Head of caudate nucleus (tissue), 42 donors: ENCODE results near the gene RASEF.

Experiments used
- DNase-seq, 42 donors: peaks; one replicate each; pipeline versions ENCODE4 v3.0.0 to v3.0.0-alpha.2; 2020 to 2021; ENCODE audit warnings: mixed read lengths in 7 of 42
- intact Hi-C: fragments of 100-400 bp; cut with DNase I; formaldehyde crosslinking; loops from one replicate; pipeline ENCODE4 v1.15.0; 2022

Gene RASEF

GRCh38 chr9:83060556-83060955, 2.4 kb downstream of the RASEF start:
- no peak for DNase-seq
- intact Hi-C loops, result no loop called here

DNA sequence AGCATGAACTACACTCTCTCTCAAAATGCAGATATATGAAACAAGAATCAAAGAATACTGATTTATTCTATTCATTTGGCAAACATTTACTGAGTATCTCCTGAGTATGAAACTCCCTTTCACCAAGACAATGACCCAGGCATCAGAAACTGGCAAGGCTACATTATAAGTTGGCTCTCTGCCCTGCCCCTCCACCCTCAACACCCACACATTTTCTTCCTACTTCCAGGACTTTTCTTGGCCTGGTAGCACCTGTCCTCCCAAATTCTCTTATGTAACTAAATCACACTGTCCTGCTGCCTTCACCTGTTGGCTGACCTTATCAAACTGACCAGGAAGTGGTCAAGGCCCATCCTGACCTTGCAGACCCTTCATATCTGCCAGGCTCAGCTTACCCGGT, 3.5 kb downstream of the RASEF start:
- no peak for DNase-seq
- intact Hi-C loops, result no loop called here

- DNase-seq, result no peak
- intact Hi-C loops, result no loop called here
These were observed 6.0 kb downstream of the RASEF start for GRCh38 chr9:83056911-83057310.

DNA sequence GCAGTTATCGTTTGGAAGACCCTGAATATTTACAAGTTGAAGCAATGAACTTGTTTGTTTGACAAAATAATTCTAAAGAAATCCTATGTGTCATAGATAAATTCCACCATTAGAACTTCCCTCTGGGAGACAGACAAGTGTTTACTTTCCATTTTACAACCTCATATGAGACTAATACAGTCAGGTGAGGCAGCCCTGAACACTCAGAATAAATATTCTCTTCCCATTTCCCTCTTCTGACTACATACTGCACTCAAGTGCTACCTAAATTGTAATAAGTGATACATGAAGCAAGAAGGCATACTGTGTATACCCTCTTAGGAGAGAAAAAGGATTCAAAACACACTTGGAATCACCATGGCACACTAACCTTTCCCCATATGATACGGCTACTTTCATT, 6.8 kb downstream of the RASEF start:
- intact Hi-C loops, result no loop called here
- no peak for DNase-seq

- DNase-seq, result peak in 1 of 42 donors; percentile 17
- intact Hi-C loops, result no loop called here
These were observed 14.8 kb downstream of the RASEF start for GRCh38 chr9:83047839-83048775.

DNA sequence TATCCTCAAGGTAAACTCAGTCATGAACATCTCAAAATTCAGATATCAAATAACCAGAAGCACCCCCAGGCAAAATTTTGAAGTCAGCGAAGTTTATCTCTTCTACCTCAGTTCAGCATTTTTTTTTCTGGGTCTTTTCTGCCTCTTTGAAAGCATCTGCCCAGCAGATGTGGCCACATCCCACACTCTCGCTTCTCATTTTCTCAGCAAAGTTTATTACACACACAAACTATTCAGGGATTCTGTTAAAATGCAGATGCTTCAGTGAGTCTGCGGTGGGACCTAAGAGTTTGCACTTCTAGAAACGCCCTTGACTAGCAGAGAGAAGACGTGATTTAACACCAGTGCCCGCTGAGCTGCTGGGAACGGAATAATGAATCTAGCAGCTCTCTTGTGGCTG, 19.3 kb downstream of the RASEF start:
- no peak for DNase-seq
- intact Hi-C loops, result no loop called here

GRCh38 chr9:83041771-83042170, 21.2 kb downstream of the RASEF start:
- no peak for DNase-seq
- intact Hi-C loops, result no loop called here

DNA sequence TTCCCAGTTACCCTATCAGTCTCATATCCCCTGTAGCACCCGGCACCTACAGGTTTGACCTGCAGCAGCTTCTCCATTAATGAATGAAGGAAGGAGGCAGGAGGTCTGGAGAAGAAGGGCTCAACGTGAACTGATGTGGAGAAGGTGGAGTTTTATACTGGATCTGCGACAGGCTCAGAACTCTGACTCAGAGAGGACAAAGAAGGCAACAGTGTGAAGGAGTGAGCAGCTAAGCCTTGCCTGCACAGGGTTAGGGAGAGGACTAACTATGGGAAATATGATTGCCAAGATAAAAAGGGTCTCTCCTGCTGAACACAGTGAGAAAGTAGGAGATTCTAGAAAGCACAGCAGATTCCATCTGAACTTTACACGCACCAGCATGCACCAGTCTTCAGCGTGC, 23.6 kb downstream of the RASEF start:
- intact Hi-C loops, result no loop called here
- DNase-seq, result no peak

DNA sequence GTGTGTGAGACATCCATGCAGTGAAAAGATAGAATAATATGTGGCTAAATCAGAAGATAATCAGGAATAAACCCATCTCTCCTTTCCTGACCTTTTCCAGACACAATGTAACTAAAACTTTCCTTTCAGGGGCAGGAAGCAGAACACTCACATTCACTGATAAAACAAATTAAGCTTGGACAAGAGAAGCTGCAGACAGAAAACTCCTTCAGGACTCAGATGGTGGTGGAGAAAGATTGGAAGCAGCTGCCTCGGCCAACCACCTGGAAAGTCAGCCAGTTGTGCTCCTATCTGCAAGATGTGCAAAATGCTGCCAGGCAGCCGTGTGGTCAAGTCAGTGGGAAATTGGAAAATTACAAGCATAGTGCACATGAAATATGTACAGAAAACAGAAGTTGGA, 26.9 kb downstream of the RASEF start:
- intact Hi-C loops, result no loop called here

DNA sequence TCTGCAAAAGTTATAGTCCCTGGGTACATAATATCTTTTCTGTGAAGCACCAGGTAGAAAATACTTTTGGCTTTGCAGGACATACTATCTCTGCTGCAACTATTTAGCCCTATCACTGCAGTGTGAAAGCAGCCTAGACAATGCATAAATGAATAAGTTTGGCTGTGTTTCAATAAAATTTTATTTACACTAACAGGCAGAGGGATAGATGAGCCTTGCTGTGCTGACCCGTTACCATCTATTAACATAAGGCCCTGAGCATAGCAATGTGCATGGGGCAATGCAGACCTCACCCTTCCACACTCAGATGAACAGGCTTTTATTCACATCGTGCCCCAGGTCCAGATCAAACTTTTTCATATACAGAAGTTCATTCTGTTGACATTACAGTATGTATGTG, 27.8 kb downstream of the RASEF start:
- intact Hi-C loops, result no loop called here
- no peak for DNase-seq

More for the DNA sequence above, 26.9 kb downstream of the RASEF start:
- no peak for DNase-seq

GRCh38 chr9:83034587-83034986, 28.4 kb downstream of the RASEF start:
- intact Hi-C loops, result no loop called here
- no peak for DNase-seq

- DNase-seq, result no peak
- intact Hi-C loops, result no loop called here
These were observed 28.9 kb downstream of the RASEF start for GRCh38 chr9:83034026-83034425.

DNA sequence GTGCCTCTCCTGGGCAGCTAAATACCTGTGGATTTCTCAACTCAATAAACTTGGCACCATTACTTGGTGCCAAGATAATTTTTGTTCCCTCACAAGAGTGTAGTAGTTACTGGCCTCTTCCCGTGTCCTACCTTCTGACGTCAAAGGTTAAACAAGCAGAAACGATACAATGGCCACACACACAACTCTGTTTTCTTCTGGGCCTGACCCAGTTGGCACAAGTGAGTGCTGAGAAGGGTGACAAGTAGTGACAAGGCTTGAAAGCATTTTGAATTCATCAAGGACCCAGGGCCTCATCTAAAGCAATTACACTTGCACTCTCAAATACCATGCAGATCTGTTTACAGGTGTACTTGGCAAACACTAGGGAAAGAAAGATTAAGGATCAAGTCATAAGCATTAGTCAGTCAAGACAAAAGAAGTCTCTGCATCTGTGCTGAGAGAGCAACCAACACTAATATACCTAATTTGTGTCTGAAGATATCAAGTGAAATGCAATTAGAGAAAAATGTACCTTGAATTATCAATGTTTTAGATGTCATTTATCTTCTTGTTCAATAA, 30.8 kb downstream of the RASEF start:
- intact Hi-C loops, result no loop called here
- no peak for DNase-seq

DNA sequence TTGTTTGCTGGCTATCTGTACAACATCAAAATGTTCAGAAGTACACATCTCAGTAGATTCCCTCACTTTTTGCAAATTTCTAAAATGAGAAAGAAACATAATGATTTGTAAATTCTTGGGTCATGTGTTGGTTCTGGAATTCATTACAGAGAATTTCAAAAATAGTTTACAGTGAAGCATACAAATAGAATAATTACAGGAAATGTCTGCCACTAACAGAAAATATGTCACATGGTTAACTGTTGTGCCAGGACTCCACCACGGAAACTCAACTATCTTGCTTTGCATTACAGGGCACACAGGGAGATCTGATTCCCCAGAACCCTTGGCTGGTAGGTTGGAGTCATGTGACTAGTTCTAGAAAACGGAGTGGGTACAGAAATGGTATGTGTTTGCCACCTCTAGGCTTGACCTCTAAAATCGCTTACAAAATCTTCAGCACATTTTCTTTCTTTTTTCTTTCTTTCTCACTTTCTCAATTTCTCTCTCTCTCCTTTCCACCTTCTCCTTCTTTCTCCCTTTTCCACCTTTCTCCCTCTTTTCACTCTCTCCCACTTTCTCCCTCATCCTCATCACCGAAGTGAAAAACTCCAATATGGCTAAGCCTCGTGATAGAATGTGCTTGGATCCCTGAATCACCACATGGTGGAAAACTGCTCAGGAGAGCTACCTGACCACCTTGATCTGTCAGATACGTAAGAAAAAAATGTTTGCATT, 32.4 kb downstream of the RASEF start:
- DNase-seq, result no peak
- intact Hi-C loops, result no loop called here

GRCh38 chr9:83029531-83030137, 33.3 kb downstream of the RASEF start:
- no peak for DNase-seq
- intact Hi-C loops, result no loop called here

GRCh38 chr9:83027153-83027891, 35.6 kb downstream of the RASEF start:
- intact Hi-C loops, result no loop called here
- peak in 10 of 42 donors; percentile 5 to 45 (median 20) for DNase-seq

DNA sequence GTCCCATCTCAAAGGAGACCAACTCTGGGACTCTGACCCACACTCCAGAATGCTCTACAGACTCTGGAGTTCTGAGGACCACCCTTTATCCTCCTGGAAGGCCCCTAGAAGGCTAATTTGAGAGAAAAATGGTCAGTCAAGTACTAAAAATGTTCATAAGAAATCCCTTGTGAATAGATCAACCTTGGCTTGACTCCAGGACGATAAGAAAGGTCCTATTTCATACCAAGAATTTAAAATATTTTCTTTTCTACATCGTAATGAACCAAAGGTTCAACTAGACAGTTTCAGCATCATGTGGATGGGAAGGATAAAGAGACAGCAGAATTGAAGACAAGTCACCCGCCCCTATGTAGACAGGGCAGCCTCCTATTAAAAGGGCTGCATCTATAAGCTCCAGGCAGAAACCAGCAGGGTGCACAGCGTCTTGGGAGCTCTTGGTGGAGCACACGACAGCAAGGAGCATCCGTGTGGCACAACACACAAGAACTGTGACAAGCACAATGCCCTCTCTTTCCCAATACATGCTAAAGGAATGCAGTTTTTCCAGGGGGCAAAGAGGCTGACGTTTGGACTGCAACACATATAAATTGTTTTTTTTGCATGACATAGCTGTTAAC, 38.3 kb downstream of the RASEF start:
- DNase-seq, result no peak
- intact Hi-C loops, result no loop called here

DNA sequence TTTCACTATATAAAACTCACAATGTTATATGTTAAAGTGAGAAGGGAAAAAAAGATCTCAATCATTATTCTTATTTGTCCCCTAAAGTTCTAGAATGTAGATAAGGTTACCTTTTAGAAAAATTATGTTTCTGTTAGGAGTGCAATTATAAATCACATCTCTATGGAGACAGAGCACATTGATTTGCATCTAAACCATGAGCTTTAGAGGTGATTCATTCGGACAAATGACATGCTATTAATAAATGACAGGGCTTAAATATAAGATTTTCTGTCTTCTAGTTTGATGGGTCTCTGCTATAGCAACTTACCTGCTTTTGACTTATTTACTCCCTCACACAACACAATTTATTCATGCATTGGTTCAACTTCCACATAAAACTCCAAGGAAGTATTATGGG, 39.8 kb downstream of the RASEF start:
- intact Hi-C loops, result no loop called here
- no peak for DNase-seq

DNA sequence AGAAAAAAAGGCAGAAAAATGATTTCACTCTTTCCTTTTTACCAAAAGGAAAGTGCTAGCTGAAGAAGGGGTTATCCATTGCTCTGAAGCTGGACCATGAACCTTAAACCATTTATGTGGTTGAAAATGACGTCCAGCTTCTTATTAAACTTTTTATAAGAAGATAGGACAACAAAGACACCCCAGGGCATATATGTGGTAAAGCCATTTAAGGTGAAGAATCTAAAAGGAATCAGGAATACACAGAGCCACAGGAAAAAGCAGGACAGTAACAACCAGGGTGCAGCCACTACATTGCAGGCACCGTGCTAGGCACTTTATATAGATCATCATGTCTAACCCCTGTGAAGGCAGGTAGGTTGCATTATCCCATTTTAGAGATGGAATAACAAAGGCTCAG, 42.1 kb downstream of the RASEF start:
- DNase-seq, result no peak
- intact Hi-C loops, result no loop called here
